CD14-positive monocyte (primary cell): ENCODE data around the gene TBCEL. TPM values are rescaled to one million over a fixed set of nuclear protein-coding genes. Genes with fewer than 3 reads are reported as not detected.

ENCODE experiments used
- DNase-seq, 3 donors: peaks; one replicate each; pipeline ENCODE4 v3.0.0-alpha.2; 2011 to 2022
- H2AFZ ChIP-seq: 2 replicates; pipeline ENCODE4 v1.6.0; 2012; ENCODE audit warnings: mild to moderate bottlenecking, low read depth, low read length, inconsistent platforms; ENCODE audit not compliant: insufficient read depth, poor library complexity, severe bottlenecking
- H3K27ac ChIP-seq, 2 donors: 1 replicate in 1 of 2; 2 replicates in 1 of 2; pipeline ENCODE4 v1.5.1; 2012 to 2013; ENCODE audit warnings: low read length in 2 of 2, control low read depth in 1 of 2, inconsistent platforms in 1 of 2, low read depth in 1 of 2, mild to moderate bottlenecking in 1 of 2
- H3K27me3 ChIP-seq, 2 donors: one replicate each; pipeline versions ENCODE4 v1.6.0 to v1.6.1; 2011 to 2013; ENCODE audit warnings: low read length in 2 of 2; ENCODE audit not compliant: control insufficient read depth in 2 of 2, insufficient read depth in 2 of 2
- H3K36me3 ChIP-seq, 2 donors: replicated peaks in 1 of 2; 1 replicate in 1 of 2; 2 replicates in 1 of 2; pipeline versions ENCODE4 v1.5.1 to v1.6.1; 2012 to 2013; ENCODE audit warnings: low read length in 2 of 2, control low read depth in 1 of 2, inconsistent platforms in 1 of 2, mild to moderate bottlenecking in 1 of 2; ENCODE audit not compliant: insufficient read depth in 2 of 2, control insufficient read depth in 1 of 2
- H3K4me1 ChIP-seq, 2 donors: 1 replicate in 1 of 2; 2 replicates in 1 of 2; pipeline versions ENCODE4 v1.5.1 to v1.6.1; 2012 to 2013; ENCODE audit warnings: low read length in 2 of 2, control low read depth in 1 of 2, inconsistent platforms in 1 of 2, mild to moderate bottlenecking in 1 of 2, moderate library complexity in 1 of 2; ENCODE audit not compliant: insufficient read depth in 2 of 2, control insufficient read depth in 1 of 2
- H3K4me2 ChIP-seq: replicated peaks from 2 replicates; pipeline ENCODE3; 2012; ENCODE audit warnings: low read length, moderate library complexity, mild to moderate bottlenecking; ENCODE audit not compliant: poor library complexity, severe bottlenecking; ENCODE audit errors: extremely low read depth
- H3K4me3 ChIP-seq, 3 experiments: fragments of 200-600 bp in 1 of 3; sonication (generic) in 1 of 3; replicated peaks in 1 of 3; 1 replicate in 2 of 3; 2 replicates in 1 of 3; pipeline ENCODE4 v1.5.1; 2011 to 2013; ENCODE audit warnings: low read length in 3 of 3, mild to moderate bottlenecking in 3 of 3, control low read depth in 2 of 3, low read depth in 2 of 3, inconsistent platforms in 1 of 3, moderate library complexity in 1 of 3
- H3K79me2 ChIP-seq: 2 replicates; pipeline ENCODE4 v1.6.0; 2012; ENCODE audit warnings: mild to moderate bottlenecking, control low read depth, inconsistent platforms, low read length, moderate library complexity; ENCODE audit not compliant: insufficient read depth
- H3K9ac ChIP-seq: 2 replicates; pipeline ENCODE4 v1.6.0; 2017; ENCODE audit warnings: low read length, mild to moderate bottlenecking; ENCODE audit not compliant: insufficient read depth, poor library complexity, severe bottlenecking
- H3K9me3 ChIP-seq, 2 donors: replicated peaks in 1 of 2; 1 replicate in 1 of 2; 2 replicates in 1 of 2; pipeline versions ENCODE4 v1.5.1 to v1.6.1; 2012 to 2013; ENCODE audit warnings: low read length in 2 of 2, control low read depth in 1 of 2; ENCODE audit not compliant: control insufficient read depth in 1 of 2, insufficient read depth in 1 of 2
- H4K20me1 ChIP-seq: 2 replicates; pipeline ENCODE4 v1.6.0; 2012; ENCODE audit warnings: mild to moderate bottlenecking, low read length, control low read depth, moderate library complexity; ENCODE audit not compliant: insufficient read depth
- H3K27ac Mint-ChIP-seq, 7 donors: one replicate each; pipeline ENCODE4 v1.8.0; 2020; ENCODE audit warnings: mild to moderate bottlenecking in 7 of 7, mixed read lengths in 7 of 7, moderate library complexity in 6 of 7, inconsistent platforms in 2 of 7
- H3K27me3 Mint-ChIP-seq, 3 donors: one replicate each; pipeline ENCODE4 v1.8.0; 2021 to 2022; ENCODE audit warnings: low read depth in 3 of 3, mild to moderate bottlenecking in 3 of 3, mixed read lengths in 3 of 3, moderate library complexity in 3 of 3, inconsistent platforms in 1 of 3
- H3K36me3 Mint-ChIP-seq, 2 donors: one replicate each; pipeline ENCODE4 v1.8.0; 2020; ENCODE audit warnings: mixed read lengths in 2 of 2, inconsistent platforms in 1 of 2, mild to moderate bottlenecking in 1 of 2
- H3K4me1 Mint-ChIP-seq: one replicate; pipeline ENCODE4 v1.8.0; 2020; ENCODE audit warnings: mild to moderate bottlenecking, mixed read lengths
- H3K4me3 Mint-ChIP-seq, 2 donors: one replicate each; pipeline ENCODE4 v1.8.0; 2020; ENCODE audit warnings: mild to moderate bottlenecking in 2 of 2, mixed read lengths in 2 of 2, moderate library complexity in 1 of 2
- H3K9me3 Mint-ChIP-seq, 7 donors: one replicate each; pipeline ENCODE4 v1.8.0; 2020 to 2022; ENCODE audit warnings: mixed read lengths in 7 of 7, mild to moderate bottlenecking in 6 of 7, moderate library complexity in 6 of 7, inconsistent platforms in 2 of 7
- CTCF ChIP-seq: fragments of 200-600 bp; IDR thresholded peaks from one replicate; pipeline ENCODE4 v1.8.0; 2022; ENCODE audit warnings: antibody characterized with exemption, mild to moderate bottlenecking
- WGBS: methylation state at CpG from one replicate; pipeline ENCODE4 v1.1.5; 2013; ENCODE audit warnings: missing lambda C conversion rate; ENCODE audit not compliant: insufficient coverage; 5-methylcytosine and 5-hydroxymethylcytosine counted together
- intact Hi-C, 2 donors: fragments of 100-400 bp; cut with micrococcal nuclease; formaldehyde crosslinking; loops; one replicate each; pipeline versions ENCODE4 v1.15.0 to v1.15.1; 2023
- polyA plus RNA-seq, 3 donors: library from polyadenylated mRNA; depleted of rRNA in 1 of 3; unstranded in 2 of 3; stranded (reverse) in 1 of 3; fragments of 300-500 nt in 2 of 3; fragments of >200 nt in 1 of 3; fragmentation: Illumina TruSeq in 2 of 3; gene quantifications; 1 replicate in 2 of 3; 2 replicates in 1 of 3; pipeline ENCODE4 v1.2.3, GENCODE V29; 2012 to 2021

The TBCEL gene
- polyA plus RNA-seq, 3 donors, result 3.9 to 6.5 (median 5.0) TPM

GRCh38 chr11:121041072-121041471 lies 17.2 kb downstream of the TBCEL start:
- Histone ChIP-seq H3K4me2 (no peak overlapping the region), H2AFZ (no peak overlapping the region), H3K9me3 (no peaks in the 10 kb centered on the region), H4K20me1 (peaks cover 3% of the 10 kb centered on the region), H3K27ac (no peak overlapping the region), H3K4me3 (no peak overlapping the region), H3K79me2 (no peaks in the 10 kb centered on the region), H3K4me1 (no peaks in the 10 kb centered on the region), H3K27me3 (no peaks in the 10 kb centered on the region), H3K36me3 (peaks cover 0 to 5% of the 10 kb centered on the region in 2 donors), H3K9ac (no peak overlapping the region)
- Mint-ChIP-seq H3K27ac (no peak overlapping the region), H3K9me3 (no peaks in the 10 kb centered on the region), H3K36me3 (peaks cover 0 to 3% of the 10 kb centered on the region in 2 donors), H3K4me3 (no peak overlapping the region), H3K27me3 (no peaks in the 10 kb centered on the region), H3K4me1 (no peaks in the 10 kb centered on the region)
- intact Hi-C loops, result no loop called here
- WGBS, result no CpG with 5 or more reads among the region's 5 CpGs
- no peak for DNase-seq
- TF ChIP-seq CTCF, result no peak

GRCh38 chr11:121042296-121042695 lies 18.4 kb downstream of the TBCEL start:
- H3K9me3 Mint-ChIP-seq, result no peaks in the 10 kb centered on the region

More at GRCh38 chr11:121042296-121042695, 18.4 kb downstream of the TBCEL start:
- H3K4me3 Mint-ChIP-seq, result no peak overlapping the region
- no peaks in the 10 kb centered on the region for H3K4me1 Mint-ChIP-seq
- no peak overlapping the region for H3K4me2 ChIP-seq
- DNase-seq, result no peak
- intact Hi-C loops, result no loop called here
- WGBS, result no CpG with 5 or more reads among the region's 1 CpG
- no peaks in the 10 kb centered on the region for H3K79me2 ChIP-seq
- H3K9ac ChIP-seq, result no peak overlapping the region
- no peak overlapping the region for H3K27ac Mint-ChIP-seq
- H2AFZ ChIP-seq, result no peak overlapping the region
- H3K36me3 ChIP-seq, result peaks cover 10 to 11% of the 10 kb centered on the region in 2 donors
- no peak overlapping the region for H3K27ac ChIP-seq
- no peaks in the 10 kb centered on the region for H3K27me3 Mint-ChIP-seq
- TF ChIP-seq CTCF, result no peak
- no peaks in the 10 kb centered on the region for H3K4me1 ChIP-seq
- H3K36me3 Mint-ChIP-seq, result peaks cover 8 to 15% of the 10 kb centered on the region in 2 donors
- H3K27me3 ChIP-seq, result no peaks in the 10 kb centered on the region
- no peaks in the 10 kb centered on the region for H3K9me3 ChIP-seq
- H4K20me1 ChIP-seq, result no peaks in the 10 kb centered on the region
- H3K4me3 ChIP-seq, result no peak overlapping the region
